Parathyroid adenoma (tissue), 2 donors: ENCODE data around the gene WDR70.

ENCODE experiments used
- H2AFZ ChIP-seq: fragments of 300-600 bp; sonication (generic); one replicate; pipeline ENCODE4 v1.7.0; 2017; ENCODE audit warnings: antibody characterized with exemption, mild to moderate bottlenecking
- H3K27ac ChIP-seq: fragments of 300-600 bp; sonication (generic); one replicate; pipeline ENCODE4 v1.7.0; 2017
- H3K27me3 ChIP-seq: fragments of 300-600 bp; sonication (generic); one replicate; pipeline ENCODE4 v1.7.0; 2017; ENCODE audit warnings: low read length; ENCODE audit not compliant: control insufficient read depth, insufficient read depth
- H3K36me3 ChIP-seq: fragments of 300-600 bp; sonication (generic); one replicate; pipeline ENCODE4 v1.7.0; 2017; ENCODE audit warnings: low read length; ENCODE audit not compliant: control insufficient read depth, insufficient read depth
- H3K4me1 ChIP-seq: fragments of 300-600 bp; sonication (generic); one replicate; pipeline ENCODE4 v1.7.0; 2017; ENCODE audit warnings: control low read depth
- H3K4me2 ChIP-seq: fragments of 300-600 bp; sonication (generic); one replicate; pipeline ENCODE4 v1.7.0; 2017; ENCODE audit warnings: low read length
- H3K4me3 ChIP-seq: fragments of 300-600 bp; sonication (generic); one replicate; pipeline ENCODE4 v1.7.0; 2017; ENCODE audit warnings: low read depth, low read length
- H3K79me2 ChIP-seq: fragments of 300-600 bp; sonication (generic); one replicate; pipeline ENCODE4 v1.7.0; 2017; ENCODE audit warnings: control low read depth
- H3K9ac ChIP-seq: fragments of 300-600 bp; sonication (generic); one replicate; pipeline ENCODE4 v1.7.0; 2017; ENCODE audit warnings: mild to moderate bottlenecking
- H3K9me3 ChIP-seq: fragments of 300-600 bp; sonication (generic); one replicate; pipeline ENCODE4 v1.7.0; 2017; ENCODE audit warnings: low read length; ENCODE audit not compliant: control insufficient read depth
- CTCF ChIP-seq: fragments of 300-600 bp; sonication (generic); IDR thresholded peaks from one replicate; pipeline ENCODE4 v1.7.0; 2017; ENCODE audit warnings: antibody characterized with exemption, mild to moderate bottlenecking
- donor health status: primary hyperparathyroidism.

Gene WDR70

GRCh38 chr5:37771731-37772130 is 392.6 kb downstream of the WDR70 start:
- no peak for TF ChIP-seq CTCF
- Histone ChIP-seq H3K27me3 (no peaks in the 10 kb centered on the region), H3K27ac (no peak overlapping the region), H3K79me2 (no peaks in the 10 kb centered on the region), H3K9ac (no peak overlapping the region), H2AFZ (no peak overlapping the region), H3K36me3 (no peaks in the 10 kb centered on the region), H3K4me1 (no peaks in the 10 kb centered on the region), H3K4me2 (no peak overlapping the region), H3K4me3 (no peak overlapping the region), H3K9me3 (no peaks in the 10 kb centered on the region)

- Histone ChIP-seq H3K4me1 (no peaks in the 10 kb centered on the region), H3K4me3 (no peak overlapping the region), H3K27me3 (no peaks in the 10 kb centered on the region), H3K9ac (no peak overlapping the region), H3K4me2 (no peak overlapping the region), H3K36me3 (no peaks in the 10 kb centered on the region), H3K9me3 (no peaks in the 10 kb centered on the region), H3K79me2 (no peaks in the 10 kb centered on the region), H3K27ac (no peak overlapping the region), H2AFZ (no peak overlapping the region)
- TF ChIP-seq CTCF = no peak
These were observed 393.1 kb downstream of the WDR70 start for GRCh38 chr5:37772255-37772654.

GRCh38 chr5:37773809-37774208 is 394.7 kb downstream of the WDR70 start:
- no peak overlapping the region for H3K4me3 ChIP-seq
- H3K27me3 ChIP-seq = no peaks in the 10 kb centered on the region
- no peak overlapping the region for H3K9ac ChIP-seq
- no peaks in the 10 kb centered on the region for H3K36me3 ChIP-seq
- TF ChIP-seq CTCF = no peak
- no peaks in the 10 kb centered on the region for H3K9me3 ChIP-seq
- H3K4me1 ChIP-seq = no peaks in the 10 kb centered on the region
- no peaks in the 10 kb centered on the region for H3K79me2 ChIP-seq
- H3K4me2 ChIP-seq = no peak overlapping the region
- no peak overlapping the region for H3K27ac ChIP-seq
- H2AFZ ChIP-seq = no peak overlapping the region

- Histone ChIP-seq H3K4me1 (no peaks in the 10 kb centered on the region), H3K27me3 (no peaks in the 10 kb centered on the region), H2AFZ (no peak overlapping the region), H3K79me2 (no peaks in the 10 kb centered on the region), H3K4me3 (no peak overlapping the region), H3K9me3 (no peaks in the 10 kb centered on the region), H3K4me2 (no peak overlapping the region), H3K9ac (no peak overlapping the region), H3K27ac (no peak overlapping the region), H3K36me3 (no peaks in the 10 kb centered on the region)
- no peak for TF ChIP-seq CTCF
These were observed 395.9 kb downstream of the WDR70 start for GRCh38 chr5:37774912-37775483.

GRCh38 chr5:37776826-37777225 is 397.7 kb downstream of the WDR70 start:
- no peak overlapping the region for H3K4me2 ChIP-seq
- no peak overlapping the region for H3K9ac ChIP-seq
- no peaks in the 10 kb centered on the region for H3K27me3 ChIP-seq
- H3K36me3 ChIP-seq = no peaks in the 10 kb centered on the region
- H3K79me2 ChIP-seq = no peaks in the 10 kb centered on the region
- no peak overlapping the region for H3K27ac ChIP-seq
- no peak for TF ChIP-seq CTCF
- H3K4me1 ChIP-seq = no peaks in the 10 kb centered on the region
- H2AFZ ChIP-seq = no peak overlapping the region
- no peaks in the 10 kb centered on the region for H3K9me3 ChIP-seq
- no peak overlapping the region for H3K4me3 ChIP-seq
